Activated T-cell treated with anti-CD3 and anti-CD28 coated beads for 48 hours (primary cell): ENCODE results near the gene SHB.
A peak's percentile ranks its signal among the peaks of the same experiment; 100 is the strongest.

Experiments
- DNase-seq: peaks from one replicate; pipeline ENCODE4 v3.0.0-alpha.2; 2020; ENCODE audit warnings: low read depth

SHB gene

GRCh38 chr9:38068701-38069628 lies at the start of gene SHB:
Gene SHB, minus strand, starts transcription at chr9:38069227. Its CDS starts 582 bp downstream, at chr9:38068645.
- DNase-seq: peak; percentile 78

- no peak for DNase-seq
Measured at GRCh38 chr9:38117651-38118050, 48.6 kb upstream of the SHB start.

- no peak for DNase-seq
Measured at GRCh38 chr9:38114905-38115304, 45.9 kb upstream of the SHB start.

- DNase-seq: no peak
Measured at GRCh38 chr9:38112456-38112855, 43.4 kb upstream of the SHB start.

GRCh38 chr9:38112049-38112448 lies 43.0 kb upstream of the SHB start:
- no peak for DNase-seq

- no peak for DNase-seq
Measured at GRCh38 chr9:38110476-38110875, 41.4 kb upstream of the SHB start.

- DNase-seq: no peak
Measured at GRCh38 chr9:38109601-38110000, 40.6 kb upstream of the SHB start.

- no peak for DNase-seq
Measured at GRCh38 chr9:38108326-38108725, 39.3 kb upstream of the SHB start.

GRCh38 chr9:38107811-38108304 lies 38.8 kb upstream of the SHB start:
- no peak for DNase-seq

- DNase-seq: no peak
Measured at GRCh38 chr9:38107405-38107804, 38.4 kb upstream of the SHB start.

- no peak for DNase-seq
Measured at GRCh38 chr9:38106488-38106887, 37.5 kb upstream of the SHB start.

- no peak for DNase-seq
Measured at GRCh38 chr9:38103340-38103739, 34.3 kb upstream of the SHB start.

- no peak for DNase-seq
Measured at GRCh38 chr9:38101423-38101822, 32.4 kb upstream of the SHB start.

- no peak for DNase-seq
Measured at GRCh38 chr9:38096238-38096805, 27.3 kb upstream of the SHB start.

- DNase-seq: no peak
Measured at GRCh38 chr9:38094165-38094564, 25.1 kb upstream of the SHB start.

GRCh38 chr9:38092656-38093055 lies 23.6 kb upstream of the SHB start:
- no peak for DNase-seq

GRCh38 chr9:38092200-38092524 lies 23.1 kb upstream of the SHB start:
- DNase-seq: no peak

GRCh38 chr9:38091310-38092199 lies 22.5 kb upstream of the SHB start:
- no peak for DNase-seq

GRCh38 chr9:38090170-38090569 lies 21.1 kb upstream of the SHB start:
- DNase-seq: no peak

GRCh38 chr9:38089387-38090165 lies 20.5 kb upstream of the SHB start:
- no peak for DNase-seq

- peak; percentile 55 for DNase-seq
Measured at GRCh38 chr9:38088006-38088925, 19.2 kb upstream of the SHB start.
